ENCODE measurements around the gene ZNF441. TPM values are rescaled to one million over a fixed set of nuclear protein-coding genes. Genes with fewer than 3 reads are reported as not detected.

The ZNF441 gene
- total RNA-seq, 2 donors from 2014 or later: 2.2 to 4.4 TPM

DNA sequence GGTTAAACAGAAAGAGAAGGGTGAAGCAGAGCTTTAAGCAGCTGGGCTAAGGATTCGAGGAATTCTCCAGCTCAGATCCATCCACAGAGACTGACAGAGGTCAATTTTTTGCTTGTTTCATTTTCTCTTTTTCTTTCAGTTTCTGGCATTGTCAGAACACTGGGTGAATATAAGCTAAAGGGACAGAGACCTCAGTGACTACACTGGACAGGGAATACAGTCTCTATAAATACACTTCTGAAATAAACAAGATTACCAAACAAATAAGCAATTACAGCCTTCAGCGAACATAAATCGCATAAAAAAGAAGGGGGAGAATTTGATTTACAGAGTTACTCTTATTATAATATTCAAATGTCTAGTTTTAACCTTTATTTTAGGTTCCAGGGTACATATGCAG is 3.7 kb upstream of the ZNF441 start:
- 79 to 90% methylated on average over 1 of the region's 3 CpGs for WGBS, 2 experiments (ENCODE audit: insufficient coverage in 1 of 2, insufficient read length in 1 of 2)
- Histone ChIP-seq H3K4me1 (ENCODE audit: control insufficient read depth, insufficient read depth, low read length) (no peaks in the 10 kb centered on the region), H3K36me3 (ENCODE audit: control insufficient read depth, insufficient read depth, low read length) (no peaks in the 10 kb centered on the region), H3K9ac (ENCODE audit: extremely low read depth, low read length, poor library complexity, severe bottlenecking) (no peak overlapping the region), H3K27me3 (ENCODE audit: control insufficient read depth, insufficient read depth, low read length, poor library complexity, severe bottlenecking) (peaks cover 21% of the 10 kb centered on the region), H3K27ac (ENCODE audit: low read depth, low read length) (no peak overlapping the region), H3K4me3 (ENCODE audit: low read length) (no peak overlapping the region), H3K9me3 (ENCODE audit: control insufficient read depth, low read length) (no peaks in the 10 kb centered on the region)
- Mint-ChIP-seq H3K27me3 (ENCODE audit: insufficient read depth) (peaks cover 43% of the 10 kb centered on the region), H3K36me3 (ENCODE audit: low read depth) (no peaks in the 10 kb centered on the region), H3K27ac (no peak overlapping the region), H3K4me1 (no peaks in the 10 kb centered on the region), H3K4me3 (no peak overlapping the region), H3K9me3 (peaks cover 44% of the 10 kb centered on the region)
- TF ChIP-seq, protein P1, sequence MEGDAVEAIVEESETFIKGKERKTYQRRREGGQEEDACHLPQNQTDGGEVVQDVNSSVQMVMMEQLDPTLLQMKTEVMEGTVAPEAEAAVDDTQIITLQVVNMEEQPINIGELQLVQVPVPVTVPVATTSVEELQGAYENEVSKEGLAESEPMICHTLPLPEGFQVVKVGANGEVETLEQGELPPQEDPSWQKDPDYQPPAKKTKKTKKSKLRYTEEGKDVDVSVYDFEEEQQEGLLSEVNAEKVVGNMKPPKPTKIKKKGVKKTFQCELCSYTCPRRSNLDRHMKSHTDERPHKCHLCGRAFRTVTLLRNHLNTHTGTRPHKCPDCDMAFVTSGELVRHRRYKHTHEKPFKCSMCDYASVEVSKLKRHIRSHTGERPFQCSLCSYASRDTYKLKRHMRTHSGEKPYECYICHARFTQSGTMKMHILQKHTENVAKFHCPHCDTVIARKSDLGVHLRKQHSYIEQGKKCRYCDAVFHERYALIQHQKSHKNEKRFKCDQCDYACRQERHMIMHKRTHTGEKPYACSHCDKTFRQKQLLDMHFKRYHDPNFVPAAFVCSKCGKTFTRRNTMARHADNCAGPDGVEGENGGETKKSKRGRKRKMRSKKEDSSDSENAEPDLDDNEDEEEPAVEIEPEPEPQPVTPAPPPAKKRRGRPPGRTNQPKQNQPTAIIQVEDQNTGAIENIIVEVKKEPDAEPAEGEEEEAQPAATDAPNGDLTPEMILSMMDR (conservative IDR thresholded peaks at IDR 0.05): no peak
- DNase-seq: no peak

DNA sequence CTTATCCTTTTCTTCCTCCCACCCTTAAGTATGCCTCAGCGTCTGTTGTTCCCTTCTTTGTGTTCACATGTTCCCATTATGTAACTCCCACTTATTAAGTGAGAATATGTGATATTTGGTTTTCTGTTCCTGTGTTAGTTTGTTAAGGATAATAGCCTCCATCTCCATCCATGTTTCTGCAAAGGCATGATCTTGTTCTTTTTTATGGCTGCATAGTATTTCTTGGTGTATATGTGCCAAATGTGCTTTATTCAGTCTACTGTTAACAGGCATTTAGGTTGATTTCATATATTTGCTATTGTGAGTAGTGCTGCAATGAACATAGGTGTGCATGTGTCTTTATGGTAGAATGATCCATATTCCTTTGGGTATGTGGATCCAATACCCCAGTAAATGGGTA is 3.2 kb upstream of the ZNF441 start:
- no peaks in the 10 kb centered on the region for H3K36me3 Mint-ChIP-seq (ENCODE audit: low read depth)
- H3K4me3 Mint-ChIP-seq: no peak overlapping the region
- Histone ChIP-seq H3K9me3 (ENCODE audit: control insufficient read depth, low read length) (peaks cover 2% of the 10 kb centered on the region), H3K9ac (ENCODE audit: extremely low read depth, low read length, poor library complexity, severe bottlenecking) (no peak overlapping the region), H3K27ac (ENCODE audit: low read depth, low read length) (no peak overlapping the region), H3K4me3 (ENCODE audit: low read length) (no peak overlapping the region), H3K4me1 (ENCODE audit: control insufficient read depth, insufficient read depth, low read length) (no peaks in the 10 kb centered on the region), H3K36me3 (ENCODE audit: control insufficient read depth, insufficient read depth, low read length) (no peaks in the 10 kb centered on the region), H3K27me3 (ENCODE audit: control insufficient read depth, insufficient read depth, low read length, poor library complexity, severe bottlenecking) (peaks cover 26% of the 10 kb centered on the region)
- H3K4me1 Mint-ChIP-seq: no peaks in the 10 kb centered on the region
- peaks cover 48% of the 10 kb centered on the region for H3K9me3 Mint-ChIP-seq
- TF ChIP-seq, protein P1 (conservative IDR thresholded peaks at IDR 0.05): no peak
- peaks cover 48% of the 10 kb centered on the region for H3K27me3 Mint-ChIP-seq (ENCODE audit: insufficient read depth)
- no peak for DNase-seq
- H3K27ac Mint-ChIP-seq: no peak overlapping the region
- WGBS, 2 experiments (ENCODE audit: insufficient coverage in 1 of 2, insufficient read length in 1 of 2): no CpG with 5 or more reads among the region's 1 CpG

- Histone ChIP-seq H3K4me1 (ENCODE audit: control insufficient read depth, insufficient read depth, low read length) (no peaks in the 10 kb centered on the region), H3K9me3 (ENCODE audit: control insufficient read depth, low read length) (peaks cover 25% of the 10 kb centered on the region), H3K27me3 (ENCODE audit: control insufficient read depth, insufficient read depth, low read length, poor library complexity, severe bottlenecking) (peaks cover 31% of the 10 kb centered on the region), H3K36me3 (ENCODE audit: control insufficient read depth, insufficient read depth, low read length) (no peaks in the 10 kb centered on the region), H3K4me3 (ENCODE audit: low read length) (peak overlapping the region; percentile 86), H3K9ac (ENCODE audit: extremely low read depth, low read length, poor library complexity, severe bottlenecking) (peak overlapping the region; percentile 83), H3K27ac (ENCODE audit: low read depth, low read length) (no peak overlapping the region)
- DNase-seq: peak; percentile 46
- TF ChIP-seq, protein P1 (conservative IDR thresholded peaks at IDR 0.05): no peak
- no peaks in the 10 kb centered on the region for H3K4me1 Mint-ChIP-seq
- H3K27me3 Mint-ChIP-seq (ENCODE audit: insufficient read depth): peaks cover 58% of the 10 kb centered on the region
- no peak overlapping the region for H3K27ac Mint-ChIP-seq
- H3K36me3 Mint-ChIP-seq (ENCODE audit: low read depth): peaks cover 2% of the 10 kb centered on the region
- 40 to 53% methylated on average over 11 to 20 of the region's 20 CpGs for WGBS, 2 experiments (ENCODE audit: insufficient coverage in 1 of 2, insufficient read length in 1 of 2)
- H3K9me3 Mint-ChIP-seq: peaks cover 66% of the 10 kb centered on the region
- H3K4me3 Mint-ChIP-seq: peak overlapping the region; percentile 81
Measured at GRCh38 chr19:11767633-11768133, 883 bp downstream of the ZNF441 start.

Data from endodermal cell (in vitro differentiated cells).